HL-60/S4 treated with phorbol 12-myristate 13-acetate at 8.2 ng/mL for 4 days and 3 days (cell line): ENCODE results near the gene CSF2RB.

Source experiments
- in situ Hi-C: fragments of 300-500 bp; cut with MboI; formaldehyde crosslinking; loops from 2 replicates; pipeline ENCODE4 v1.15.0; 2022; ENCODE audit warnings: low sequenced_read_pairs

Gene CSF2RB

GRCh38 chr22:36916034-36916433, 2.6 kb downstream of the CSF2RB start:
- in situ Hi-C loops, result no loop called here

- in situ Hi-C loops, result no loop called here
These were observed 5.3 kb downstream of the CSF2RB start for GRCh38 chr22:36918586-36919284.

GRCh38 chr22:36921309-36922104, 8.1 kb downstream of the CSF2RB start:
- in situ Hi-C loops, result no loop called here

- in situ Hi-C loops, result no loop called here
These were observed 8.7 kb downstream of the CSF2RB start for GRCh38 chr22:36922105-36922608.

- in situ Hi-C loops, result no loop called here
These were observed 9.3 kb downstream of the CSF2RB start for GRCh38 chr22:36922711-36923110.

- in situ Hi-C loops, result no loop called here
These were observed 9.8 kb downstream of the CSF2RB start for GRCh38 chr22:36923131-36923788.

GRCh38 chr22:36924151-36924698, 10.8 kb downstream of the CSF2RB start:
- in situ Hi-C loops, result no loop called here

- in situ Hi-C loops, result no loop called here
These were observed 12.2 kb downstream of the CSF2RB start for GRCh38 chr22:36925388-36926290.

- in situ Hi-C loops, result no loop called here
These were observed 12.9 kb downstream of the CSF2RB start for GRCh38 chr22:36926309-36926708.

- in situ Hi-C loops, result no loop called here
These were observed 13.4 kb downstream of the CSF2RB start for GRCh38 chr22:36926721-36927435.

- in situ Hi-C loops, result no loop called here
These were observed 14.2 kb downstream of the CSF2RB start for GRCh38 chr22:36927671-36928070.

GRCh38 chr22:36928196-36928595, 14.8 kb downstream of the CSF2RB start:
- in situ Hi-C loops, result no loop called here

GRCh38 chr22:36928786-36929535, 15.5 kb downstream of the CSF2RB start:
- in situ Hi-C loops, result no loop called here

- in situ Hi-C loops, result no loop called here
These were observed 16.2 kb downstream of the CSF2RB start for GRCh38 chr22:36929621-36930020.

- in situ Hi-C loops, result no loop called here
These were observed 16.9 kb downstream of the CSF2RB start for GRCh38 chr22:36930041-36930935.

GRCh38 chr22:36931446-36931845, 18.0 kb downstream of the CSF2RB start:
- in situ Hi-C loops, result no loop called here

- in situ Hi-C loops, result no loop called here
These were observed 20.4 kb downstream of the CSF2RB start for GRCh38 chr22:36933629-36934417.
